ENCODE measurements around the gene SSU72.

- no peak for TF ChIP-seq TEAD4 (IDR thresholded peaks at IDR 0.05; ENCODE audit: borderline replicate concordance, insufficient read depth)
- TF ChIP-seq FOXJ3 (CRISPR knock-in tag; IDR thresholded peaks at IDR 0.05) = no peak
- no peak for TF ChIP-seq SIN3A (IDR thresholded peaks at IDR 0.05; ENCODE audit: borderline replicate concordance, low read depth, low read length)
- TF ChIP-seq NFIC (IDR thresholded peaks at IDR 0.05; ENCODE audit: borderline replicate concordance) = no peak
- TF ChIP-seq SMC3 (IDR thresholded peaks at IDR 0.05; ENCODE audit: low read depth, low read length) = no peak
- no peak for TF ChIP-seq POLR2AphosphoS5 (IDR thresholded peaks at IDR 0.05; ENCODE audit: low read depth, low read length)
These were observed 36.9 kb downstream of the SSU72 start for GRCh38 chr1:1537626-1538250.

Measured in SK-N-SH (cell line).